ENCODE measurements around the gene LRRC71.

Gene LRRC71

DNA sequence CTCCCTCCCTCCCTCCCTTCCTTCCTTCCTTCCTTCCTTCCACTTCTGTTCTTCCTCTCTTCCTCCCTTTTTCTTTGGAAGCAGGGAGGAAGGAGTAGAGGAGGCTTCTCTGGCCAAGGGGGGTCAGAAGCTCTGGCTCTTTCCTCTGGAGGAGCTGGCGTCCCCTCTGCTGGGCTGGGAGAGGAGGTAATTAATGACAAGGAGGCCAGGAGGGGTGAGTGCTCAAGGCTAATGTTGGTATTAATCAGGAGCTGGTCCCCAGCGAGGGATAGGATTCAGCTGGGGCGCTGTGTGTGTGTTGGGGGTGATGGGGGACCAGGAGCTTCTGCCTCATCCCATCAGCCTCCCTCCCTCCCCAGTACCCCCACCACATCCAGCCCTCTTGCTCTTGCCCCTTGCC, 33.1 kb upstream of the LRRC71 start:
- POLR2A ChIA-PET: interaction anchor here (0.9 to 1.4 kb wide), 2 partner anchors 27 to 46 kb away, joined by 5 to 8 read pairs; partner anchors contain the start of gene NTRK1
- TF ChIP-seq ZNF10 (tag by site-specific recombination; IDR thresholded peaks at IDR 0.05) (no peak), ZNF837 (tag by site-specific recombination; IDR thresholded peaks at IDR 0.05) (no peak), ZNF394 (tag by site-specific recombination; IDR thresholded peaks at IDR 0.05; ENCODE audit: borderline replicate concordance) (no peak), ZNF214 (tag by site-specific recombination; IDR thresholded peaks at IDR 0.05; ENCODE audit: borderline replicate concordance) (no peak), ZFP69B (tag by site-specific recombination; IDR thresholded peaks at IDR 0.05) (no peak), ZSCAN23 (tag by site-specific recombination; IDR thresholded peaks at IDR 0.05) (no peak), ZNF76 (tag by site-specific recombination; IDR thresholded peaks at IDR 0.05; ENCODE audit: borderline replicate concordance, low read depth) (no peak), BCL11B (tag by site-specific recombination; IDR thresholded peaks at IDR 0.05; ENCODE audit: low read depth) (no peak), ZNF830 (tag by site-specific recombination; IDR thresholded peaks at IDR 0.05; ENCODE audit: low read depth) (no peak), GLIS1 (tag by site-specific recombination; IDR thresholded peaks at IDR 0.05) (no peak), ZNF555 (tag by site-specific recombination; conservative IDR thresholded peaks at IDR 0.05) (no peak), ZNF530 (tag by site-specific recombination; IDR thresholded peaks at IDR 0.05; ENCODE audit: low read depth) (no peak), ZNF707 (tag by site-specific recombination; IDR thresholded peaks at IDR 0.05) (no peak), ZNF121 (tag by site-specific recombination; IDR thresholded peaks at IDR 0.05) (no peak)
- TF ChIP-seq, protein P1, sequence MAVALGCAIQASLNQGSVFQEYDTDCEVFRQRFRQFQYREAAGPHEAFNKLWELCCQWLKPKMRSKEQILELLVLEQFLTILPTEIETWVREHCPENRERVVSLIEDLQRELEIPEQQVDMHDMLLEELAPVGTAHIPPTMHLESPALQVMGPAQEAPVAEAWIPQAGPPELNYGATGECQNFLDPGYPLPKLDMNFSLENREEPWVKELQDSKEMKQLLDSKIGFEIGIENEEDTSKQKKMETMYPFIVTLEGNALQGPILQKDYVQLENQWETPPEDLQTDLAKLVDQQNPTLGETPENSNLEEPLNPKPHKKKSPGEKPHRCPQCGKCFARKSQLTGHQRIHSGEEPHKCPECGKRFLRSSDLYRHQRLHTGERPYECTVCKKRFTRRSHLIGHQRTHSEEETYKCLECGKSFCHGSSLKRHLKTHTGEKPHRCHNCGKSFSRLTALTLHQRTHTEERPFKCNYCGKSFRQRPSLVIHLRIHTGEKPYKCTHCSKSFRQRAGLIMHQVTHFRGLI (tag by site-specific recombination; IDR thresholded peaks at IDR 0.05): no peak
- TF ChIP-seq, protein P2, sequence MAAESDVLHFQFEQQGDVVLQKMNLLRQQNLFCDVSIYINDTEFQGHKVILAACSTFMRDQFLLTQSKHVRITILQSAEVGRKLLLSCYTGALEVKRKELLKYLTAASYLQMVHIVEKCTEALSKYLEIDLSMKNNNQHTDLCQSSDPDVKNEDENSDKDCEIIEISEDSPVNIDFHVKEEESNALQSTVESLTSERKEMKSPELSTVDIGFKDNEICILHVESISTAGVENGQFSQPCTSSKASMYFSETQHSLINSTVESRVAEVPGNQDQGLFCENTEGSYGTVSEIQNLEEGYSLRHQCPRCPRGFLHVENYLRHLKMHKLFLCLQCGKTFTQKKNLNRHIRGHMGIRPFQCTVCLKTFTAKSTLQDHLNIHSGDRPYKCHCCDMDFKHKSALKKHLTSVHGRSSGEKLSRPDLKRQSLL (tag by site-specific recombination; IDR thresholded peaks at IDR 0.05): no peak
- TF ChIP-seq, protein P3, sequence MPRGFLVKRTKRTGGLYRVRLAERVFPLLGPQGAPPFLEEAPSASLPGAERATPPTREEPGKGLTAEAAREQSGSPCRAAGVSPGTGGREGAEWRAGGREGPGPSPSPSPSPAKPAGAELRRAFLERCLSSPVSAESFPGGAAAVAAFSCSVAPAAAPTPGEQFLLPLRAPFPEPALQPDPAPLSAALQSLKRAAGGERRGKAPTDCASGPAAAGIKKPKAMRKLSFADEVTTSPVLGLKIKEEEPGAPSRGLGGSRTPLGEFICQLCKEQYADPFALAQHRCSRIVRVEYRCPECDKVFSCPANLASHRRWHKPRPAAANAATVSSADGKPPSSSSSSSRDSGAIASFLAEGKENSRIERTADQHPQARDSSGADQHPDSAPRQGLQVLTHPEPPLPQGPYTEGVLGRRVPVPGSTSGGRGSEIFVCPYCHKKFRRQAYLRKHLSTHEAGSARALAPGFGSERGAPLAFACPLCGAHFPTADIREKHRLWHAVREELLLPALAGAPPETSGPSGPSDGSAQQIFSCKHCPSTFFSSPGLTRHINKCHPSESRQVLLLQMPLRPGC (tag by site-specific recombination; IDR thresholded peaks at IDR 0.05): no peak
- TF ChIP-seq, protein P4, sequence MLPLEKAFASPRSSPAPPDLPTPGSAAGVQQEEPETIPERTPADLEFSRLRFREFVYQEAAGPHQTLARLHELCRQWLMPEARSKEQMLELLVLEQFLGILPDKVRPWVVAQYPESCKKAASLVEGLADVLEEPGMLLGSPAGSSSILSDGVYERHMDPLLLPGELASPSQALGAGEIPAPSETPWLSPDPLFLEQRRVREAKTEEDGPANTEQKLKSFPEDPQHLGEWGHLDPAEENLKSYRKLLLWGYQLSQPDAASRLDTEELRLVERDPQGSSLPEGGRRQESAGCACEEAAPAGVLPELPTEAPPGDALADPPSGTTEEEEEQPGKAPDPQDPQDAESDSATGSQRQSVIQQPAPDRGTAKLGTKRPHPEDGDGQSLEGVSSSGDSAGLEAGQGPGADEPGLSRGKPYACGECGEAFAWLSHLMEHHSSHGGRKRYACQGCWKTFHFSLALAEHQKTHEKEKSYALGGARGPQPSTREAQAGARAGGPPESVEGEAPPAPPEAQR (tag by site-specific recombination; IDR thresholded peaks at IDR 0.05): no peak
- no peaks in the 10 kb centered on the region for H3K36me3 ChIP-seq (ENCODE audit: control insufficient read depth in 2 of 2, insufficient read depth in 1 of 2, low read length in 2 of 2)
- no peak overlapping the region for H3K4me3 ChIP-seq (ENCODE audit: low read depth, low read length)
- H3K27ac ChIP-seq (ENCODE audit: extremely low read depth, low read depth, low read length): no peak overlapping the region
- CTCF ChIA-PET: interaction anchor here (0.5 to 10.2 kb wide), 8 partner anchors 27 to 207 kb away, joined by 4 to 199 read pairs (median 14); partner anchors contain the start of genes INSRR, LRRC71 and NTRK1
- H3K9me3 ChIP-seq (ENCODE audit: control insufficient read depth, insufficient read depth, low read depth, low read length): no peaks in the 10 kb centered on the region
- no peaks in the 10 kb centered on the region for H3K4me1 ChIP-seq (ENCODE audit: control insufficient read depth, insufficient read depth, low read length)

DNA sequence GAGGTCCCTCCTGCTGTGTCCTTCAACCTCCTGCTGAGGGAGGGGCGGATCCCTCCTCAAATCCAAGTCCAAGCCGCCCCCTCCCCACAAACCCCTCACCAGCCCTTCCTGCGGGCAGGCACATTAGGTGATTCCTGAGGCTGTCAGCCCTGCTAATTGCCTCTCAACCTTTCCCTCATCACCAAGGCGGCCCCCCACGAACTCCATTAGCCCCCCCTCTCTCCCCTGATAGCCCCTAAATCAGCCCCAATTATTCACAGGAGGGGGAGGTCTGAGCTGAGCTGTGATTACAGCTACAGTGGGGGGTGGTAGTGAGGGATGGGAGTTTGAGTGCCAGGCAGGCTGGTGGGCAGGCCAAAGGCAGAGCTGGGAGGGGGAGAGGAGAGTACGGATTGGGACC, 32.7 kb upstream of the LRRC71 start:
- H3K4me1 ChIP-seq (ENCODE audit: control insufficient read depth, insufficient read depth, low read length): no peaks in the 10 kb centered on the region
- TF ChIP-seq, protein P5, sequence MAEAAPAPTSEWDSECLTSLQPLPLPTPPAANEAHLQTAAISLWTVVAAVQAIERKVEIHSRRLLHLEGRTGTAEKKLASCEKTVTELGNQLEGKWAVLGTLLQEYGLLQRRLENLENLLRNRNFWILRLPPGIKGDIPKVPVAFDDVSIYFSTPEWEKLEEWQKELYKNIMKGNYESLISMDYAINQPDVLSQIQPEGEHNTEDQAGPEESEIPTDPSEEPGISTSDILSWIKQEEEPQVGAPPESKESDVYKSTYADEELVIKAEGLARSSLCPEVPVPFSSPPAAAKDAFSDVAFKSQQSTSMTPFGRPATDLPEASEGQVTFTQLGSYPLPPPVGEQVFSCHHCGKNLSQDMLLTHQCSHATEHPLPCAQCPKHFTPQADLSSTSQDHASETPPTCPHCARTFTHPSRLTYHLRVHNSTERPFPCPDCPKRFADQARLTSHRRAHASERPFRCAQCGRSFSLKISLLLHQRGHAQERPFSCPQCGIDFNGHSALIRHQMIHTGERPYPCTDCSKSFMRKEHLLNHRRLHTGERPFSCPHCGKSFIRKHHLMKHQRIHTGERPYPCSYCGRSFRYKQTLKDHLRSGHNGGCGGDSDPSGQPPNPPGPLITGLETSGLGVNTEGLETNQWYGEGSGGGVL (tag by site-specific recombination; IDR thresholded peaks at IDR 0.05): 0 out of 2 replicates have a peak, but pooled peaks have one; percentile 29
- 0 out of 2 replicates have a peak, but pooled peaks have one; percentile 18 for TF ChIP-seq ZIC2 (tag by site-specific recombination; IDR thresholded peaks at IDR 0.05)
- TF ChIP-seq ZNF132 (tag by site-specific recombination; IDR thresholded peaks at IDR 0.05; ENCODE audit: borderline replicate concordance): no peak
- TF ChIP-seq ZNF433 (tag by site-specific recombination; IDR thresholded peaks at IDR 0.05; ENCODE audit: low read depth): no peak
- peak; percentile 73 for TF ChIP-seq GLIS1 (tag by site-specific recombination; IDR thresholded peaks at IDR 0.05)
- no peak overlapping the region for H3K4me3 ChIP-seq (ENCODE audit: low read depth, low read length)
- H3K36me3 ChIP-seq (ENCODE audit: control insufficient read depth in 2 of 2, insufficient read depth in 1 of 2, low read length in 2 of 2): no peaks in the 10 kb centered on the region
- ChIA-PET CTCF (interaction anchor here (0.5 to 10.2 kb wide), 7 partner anchors 37 to 207 kb away, joined by 4 to 199 read pairs (median 11); partner anchors contain the start of gene LRRC71), POLR2A (interaction anchor here (0.9 to 1.4 kb wide), 2 partner anchors 28 to 46 kb away, joined by 5 to 8 read pairs; partner anchors contain the start of gene NTRK1)
- no peak overlapping the region for H3K27ac ChIP-seq (ENCODE audit: extremely low read depth, low read depth, low read length)
- H3K9me3 ChIP-seq (ENCODE audit: control insufficient read depth, insufficient read depth, low read depth, low read length): no peaks in the 10 kb centered on the region
